Activated naive CD4-positive, alpha-beta T cell treated with anti-CD3 and anti-CD28 coated beads for 36 hours (primary cell): ENCODE measurements around the gene CAPS. TPM values are rescaled to one million over a fixed set of nuclear protein-coding genes. Genes with fewer than 3 reads are reported as not detected.

Source experiments
- CTCF ChIA-PET: fragments of 350-600 bp; sonication (Branson Sonifier 250); formaldehyde crosslinking; loops from one replicate; lab custom pipeline; 2021; ENCODE audit warnings: antibody characterized with exemption; lab: Charles Lee
- DNase-seq: peaks from one replicate; pipeline ENCODE4 v3.0.0-alpha.2; 2020
- H3K27ac Mint-ChIP-seq: one replicate; pipeline ENCODE4 v1.8.0; 2021; ENCODE audit warnings: mild to moderate bottlenecking, mixed read lengths
- H3K27me3 Mint-ChIP-seq: one replicate; pipeline ENCODE4 v1.8.0; 2021; ENCODE audit warnings: low read depth, mixed read lengths
- H3K36me3 Mint-ChIP-seq: one replicate; pipeline ENCODE4 v1.8.0; 2021; ENCODE audit warnings: low read depth, mixed read lengths
- H3K4me1 Mint-ChIP-seq: one replicate; pipeline ENCODE4 v1.8.0; 2021; ENCODE audit warnings: low read depth, mixed read lengths
- H3K4me3 Mint-ChIP-seq: one replicate; pipeline ENCODE4 v1.8.0; 2021; ENCODE audit warnings: mild to moderate bottlenecking, moderate library complexity, mixed read lengths
- H3K9me3 Mint-ChIP-seq: one replicate; pipeline ENCODE4 v1.8.0; 2021; ENCODE audit warnings: mixed read lengths
- intact Hi-C: fragments of 100-400 bp; cut with micrococcal nuclease; formaldehyde crosslinking; loops from one replicate; pipeline ENCODE4 v1.15.1; 2023
- total RNA-seq, 2 experiments: library from RNA; stranded (reverse); gene quantifications; one replicate each; pipeline ENCODE4 v1.2.3, GENCODE V29; 2021

CAPS gene
- total RNA-seq, 2 experiments from 2014 or later = 2.1 to 2.8 TPM

DNA sequence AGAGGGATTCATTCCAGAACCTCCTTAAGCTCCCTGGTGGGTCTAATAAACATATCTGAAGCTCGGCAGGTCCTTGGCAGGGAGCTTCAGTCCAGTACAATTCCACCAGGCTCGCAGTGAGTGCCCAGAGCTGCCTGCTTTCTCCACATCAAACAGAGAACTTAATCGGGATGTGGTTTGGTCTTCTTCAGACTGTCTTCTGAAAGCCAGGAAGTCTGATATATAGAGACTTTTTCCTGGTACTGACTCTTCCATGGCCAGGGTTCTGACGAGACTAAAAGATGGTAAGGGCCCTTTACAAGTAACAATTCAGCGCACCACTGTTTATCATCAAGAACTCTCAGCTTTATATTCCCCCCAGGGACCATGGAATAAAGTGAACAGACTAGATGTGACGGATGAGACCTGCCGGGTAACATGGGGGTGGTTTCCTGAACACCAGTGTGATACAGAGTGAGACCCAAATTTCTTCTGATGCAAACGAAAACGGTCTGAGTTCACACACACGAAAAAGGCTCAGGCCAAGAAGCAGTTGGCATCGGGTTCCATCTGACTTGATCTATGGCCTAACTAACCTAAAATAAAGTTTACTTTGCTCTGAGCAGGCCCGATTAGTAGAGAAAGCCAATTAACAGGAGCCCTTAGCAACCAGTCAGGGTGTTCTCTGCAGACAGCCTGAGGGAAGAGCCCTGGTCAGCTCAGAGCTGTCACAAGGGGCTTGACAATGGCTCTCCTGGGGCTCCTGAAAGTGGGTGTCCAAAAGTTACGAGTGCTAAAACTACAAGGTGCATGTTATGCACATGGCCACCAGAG is 34.9 kb downstream of the CAPS start:
- Mint-ChIP-seq H3K36me3 (peaks cover 28% of the 10 kb centered on the region), H3K9me3 (no peaks in the 10 kb centered on the region), H3K27me3 (no peaks in the 10 kb centered on the region), H3K4me1 (peaks cover 91% of the 10 kb centered on the region), H3K4me3 (peak overlapping the region; percentile 71), H3K27ac (peak overlapping the region; percentile 96)
- peak; percentile 56 for DNase-seq
- intact Hi-C loops = loop anchor here (1.0 to 2.0 kb wide), 2 partner anchors 14 to 45 kb away; partner anchors contain the start of gene VMAC
- CTCF ChIA-PET = interaction anchor here (0.5 to 6.2 kb wide), 8 partner anchors 18 to 1138 kb away, joined by 3 to 48 read pairs (median 4); no protein-coding TSS in a partner anchor

DNA sequence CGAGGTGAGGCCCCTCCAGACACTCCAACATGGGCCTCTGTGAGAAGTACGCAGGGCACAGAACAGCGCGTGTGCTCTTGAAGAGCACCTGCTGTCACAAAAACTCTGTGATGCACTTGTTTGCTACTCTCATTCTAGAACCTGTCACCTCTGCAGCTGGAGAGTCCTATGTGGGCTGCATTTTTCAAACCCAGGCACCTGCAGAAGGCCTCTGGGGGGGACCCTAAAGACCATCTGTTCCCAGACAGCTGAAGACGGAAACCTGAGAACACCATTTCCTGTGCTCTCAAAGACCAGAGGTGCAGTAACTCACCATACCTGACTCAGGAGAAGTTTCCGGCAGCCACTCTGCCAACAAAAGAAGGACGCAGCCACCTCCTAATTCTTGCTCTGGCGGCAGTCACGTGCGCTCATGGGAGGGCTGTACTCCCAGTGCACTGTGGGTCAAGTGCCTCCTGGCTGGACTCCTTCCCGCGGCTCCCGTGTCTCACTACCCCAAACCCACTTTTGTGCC is 35.8 kb downstream of the CAPS start:
- Mint-ChIP-seq H3K27me3 (no peaks in the 10 kb centered on the region), H3K9me3 (no peaks in the 10 kb centered on the region), H3K27ac (peak overlapping the region; percentile 96), H3K4me3 (peak overlapping the region; percentile 71), H3K36me3 (peaks cover 32% of the 10 kb centered on the region), H3K4me1 (peaks cover 91% of the 10 kb centered on the region)
- intact Hi-C loops = loop anchor here (1.0 to 5.0 kb wide), 4 partner anchors 13 to 123 kb away; partner anchors contain the start of gene VMAC
- peak; percentile 78 for DNase-seq
- CTCF ChIA-PET = interaction anchor here (0.7 to 6.2 kb wide), 5 partner anchors 12 to 29 kb away, joined by 3 to 48 read pairs (median 4); no protein-coding TSS in a partner anchor

DNA sequence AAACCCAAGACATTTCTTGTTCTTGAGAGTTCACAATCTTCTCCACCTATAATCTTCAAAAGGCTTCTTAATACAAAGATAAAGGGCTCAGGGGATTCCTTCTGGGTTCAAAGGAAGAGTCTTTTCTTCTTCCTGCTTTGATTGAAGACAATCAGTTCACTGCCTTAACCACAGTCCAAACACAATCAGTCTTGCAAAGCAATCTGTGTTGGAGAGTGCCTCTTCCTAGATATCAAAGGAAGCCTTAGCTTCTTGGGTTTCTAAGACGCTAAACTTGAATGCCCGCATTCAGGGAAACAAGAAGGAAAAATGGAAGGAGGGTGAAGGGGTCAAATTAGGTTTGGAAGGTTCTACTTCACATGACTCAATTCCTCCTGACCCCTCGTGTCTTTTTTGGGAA is 36.7 kb downstream of the CAPS start:
- Mint-ChIP-seq H3K36me3 (peaks cover 34% of the 10 kb centered on the region), H3K4me1 (peaks cover 92% of the 10 kb centered on the region), H3K4me3 (no peak overlapping the region), H3K27ac (peak overlapping the region; percentile 96), H3K27me3 (no peaks in the 10 kb centered on the region), H3K9me3 (no peaks in the 10 kb centered on the region)
- no peak for DNase-seq
- intact Hi-C loops = loop anchor here (1.0 to 5.0 kb wide), 2 partner anchors 25 to 123 kb away; no protein-coding TSS in a partner anchor
- CTCF ChIA-PET = interaction anchor here (0.7 to 6.2 kb wide), 4 partner anchors 11 to 33 kb away, joined by 3 to 48 read pairs (median 4); no protein-coding TSS in a partner anchor

DNA sequence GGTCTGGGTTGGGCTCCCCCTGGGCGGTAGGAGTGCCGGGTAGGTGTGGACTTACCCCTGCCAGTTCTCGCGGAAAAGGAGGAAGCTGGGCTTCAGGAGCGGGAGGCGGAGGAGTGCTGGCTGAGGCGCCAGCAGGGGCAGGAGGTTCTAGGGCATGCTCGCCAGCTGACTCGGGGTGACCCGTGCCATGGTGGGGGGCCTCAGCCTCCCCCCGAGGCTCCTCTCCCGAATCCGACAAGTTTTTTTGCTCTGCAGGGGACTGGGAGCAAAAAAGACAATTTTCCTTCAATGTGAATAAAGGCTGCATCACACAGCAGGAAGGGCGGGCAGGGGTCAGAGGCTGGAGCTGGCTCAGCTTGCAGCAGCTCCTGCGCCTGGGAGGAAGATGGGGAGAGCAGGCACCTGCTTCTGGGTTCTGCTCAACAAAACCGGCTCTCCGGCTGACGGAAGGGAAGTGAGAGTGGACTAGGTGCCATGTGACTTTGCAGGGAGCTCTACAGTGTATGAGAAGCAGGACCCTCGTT is 37.3 kb downstream of the CAPS start:
- intact Hi-C loops = loop anchor here (5.0 kb wide), 1 partner anchor 124 kb away; no protein-coding TSS in a partner anchor
- Mint-ChIP-seq H3K27ac (peak overlapping the region; percentile 87), H3K27me3 (no peaks in the 10 kb centered on the region), H3K4me3 (no peak overlapping the region), H3K4me1 (peaks cover 92% of the 10 kb centered on the region), H3K9me3 (no peaks in the 10 kb centered on the region), H3K36me3 (peaks cover 32% of the 10 kb centered on the region)
- CTCF ChIA-PET = interaction anchor here (1.0 to 6.2 kb wide), 4 partner anchors 16 to 147 kb away, joined by 3 to 48 read pairs (median 4); no protein-coding TSS in a partner anchor
- no peak for DNase-seq

DNA sequence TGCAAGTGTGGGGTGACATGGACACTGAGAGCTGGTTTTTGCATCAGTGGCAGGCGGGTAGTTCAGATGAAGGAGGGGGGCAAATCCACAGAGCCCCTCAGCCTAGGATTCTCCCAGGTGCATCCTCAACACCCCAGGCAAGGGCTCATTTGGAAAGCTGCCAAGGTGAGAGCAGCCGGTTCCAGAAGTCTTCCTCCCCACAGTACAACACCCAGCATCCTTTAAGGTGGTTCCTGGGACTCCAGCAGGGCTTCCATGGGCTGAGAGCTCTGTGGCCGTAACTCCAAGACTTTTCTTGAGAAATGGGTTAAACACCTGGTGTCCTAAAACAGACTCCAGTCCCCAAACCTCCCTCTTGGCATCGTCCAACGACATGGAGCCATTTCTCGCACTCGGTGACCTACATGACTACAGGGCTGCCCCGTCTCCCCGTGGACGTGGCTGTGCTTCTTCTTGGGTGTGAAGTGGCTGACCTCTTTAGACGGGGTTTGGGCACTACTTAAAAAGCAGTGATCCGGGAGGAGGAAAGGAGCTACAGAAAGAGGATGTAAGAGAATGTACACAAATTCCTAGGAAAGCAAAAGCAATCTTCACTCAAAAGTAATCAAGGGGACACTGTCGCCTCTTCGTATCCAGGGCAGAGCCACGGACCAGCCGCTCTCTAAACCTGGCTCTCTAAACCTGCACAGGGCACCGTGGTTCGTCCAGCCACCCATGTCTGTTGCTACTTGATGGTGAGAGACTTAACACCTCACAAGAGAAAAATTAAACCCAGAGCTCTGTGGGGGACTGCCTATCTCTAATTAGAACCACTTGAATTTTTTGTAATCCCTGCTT is 38.4 kb downstream of the CAPS start:
- Mint-ChIP-seq H3K27me3 (no peaks in the 10 kb centered on the region), H3K27ac (peak overlapping the region; percentile 87), H3K9me3 (no peaks in the 10 kb centered on the region), H3K36me3 (peaks cover 32% of the 10 kb centered on the region), H3K4me1 (peaks cover 96% of the 10 kb centered on the region), H3K4me3 (no peak overlapping the region)
- intact Hi-C loops = loop anchor here (1.0 to 5.0 kb wide), 2 partner anchors 10 to 125 kb away; no protein-coding TSS in a partner anchor
- CTCF ChIA-PET = interaction anchor here (1.1 to 6.2 kb wide), 3 partner anchors 15 to 148 kb away, joined by 4 to 48 read pairs (median 4); no protein-coding TSS in a partner anchor
- DNase-seq = no peak

DNA sequence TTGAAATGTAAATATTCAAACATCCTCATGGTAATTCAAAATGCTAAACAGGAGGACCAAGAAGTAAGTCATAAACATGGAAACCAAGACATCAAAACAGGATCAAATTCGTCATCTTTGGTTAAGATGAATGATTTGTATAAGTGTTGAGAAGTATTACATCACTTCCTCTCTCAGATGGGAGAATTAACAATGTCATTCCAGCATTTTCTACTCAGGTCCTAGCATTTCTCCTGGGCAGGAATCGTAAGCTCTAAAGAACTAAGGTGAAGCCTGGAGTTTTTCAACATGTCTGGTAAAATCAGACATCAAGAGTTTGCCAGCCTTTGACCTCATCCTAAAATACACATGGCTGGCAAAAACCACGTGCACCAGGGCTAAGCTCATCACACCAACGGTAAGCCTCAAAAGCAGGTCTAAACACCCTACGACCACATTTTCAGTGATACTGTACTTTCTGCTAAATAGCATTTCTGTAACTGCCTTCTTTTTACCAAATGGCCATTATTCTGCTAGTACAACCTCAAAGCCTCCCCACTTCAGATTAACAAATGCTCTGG is 39.1 kb downstream of the CAPS start:
- H3K27ac Mint-ChIP-seq = peak overlapping the region; percentile 87
- H3K4me3 Mint-ChIP-seq = peak overlapping the region; percentile 36
- peaks cover 31% of the 10 kb centered on the region for H3K36me3 Mint-ChIP-seq
- H3K4me1 Mint-ChIP-seq = peaks cover 94% of the 10 kb centered on the region
- CTCF ChIA-PET = interaction anchor here (6.2 kb wide), 1 partner anchor 14 kb away, joined by 48 read pairs; no protein-coding TSS in a partner anchor
- no peaks in the 10 kb centered on the region for H3K27me3 Mint-ChIP-seq
- intact Hi-C loops = loop anchor here (1.0 to 5.0 kb wide), 2 partner anchors 9 to 126 kb away; no protein-coding TSS in a partner anchor
- peak; percentile 31 for DNase-seq
- no peaks in the 10 kb centered on the region for H3K9me3 Mint-ChIP-seq

DNA sequence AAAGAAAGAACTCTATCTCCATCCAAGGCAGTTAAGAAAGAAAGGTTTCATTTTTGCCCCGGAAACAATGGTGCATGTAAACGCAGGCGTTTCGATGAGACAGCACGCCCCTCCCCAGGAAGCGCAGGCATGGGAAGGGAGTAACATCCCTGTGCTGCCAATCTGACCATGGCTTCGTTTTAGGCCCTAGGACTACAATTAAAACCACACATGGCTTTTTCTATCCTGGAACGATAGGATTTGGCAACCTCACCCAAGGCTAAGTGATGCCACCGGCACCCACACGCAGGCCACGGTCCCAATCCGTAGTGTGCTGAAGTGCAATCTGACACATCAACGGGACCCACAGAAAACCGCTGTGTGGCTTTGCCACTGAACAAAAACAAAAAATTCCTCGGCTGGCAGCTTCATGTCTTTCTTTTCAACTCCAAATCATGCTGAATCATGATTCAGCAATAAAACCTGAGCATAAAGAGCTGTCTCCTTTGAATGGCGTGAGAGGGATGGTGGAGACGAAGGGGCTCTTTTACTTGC is 39.7 kb downstream of the CAPS start:
- H3K4me3 Mint-ChIP-seq = peak overlapping the region; percentile 36
- CTCF ChIA-PET = interaction anchor here (6.2 kb wide), 1 partner anchor 14 kb away, joined by 48 read pairs; no protein-coding TSS in a partner anchor
- peak overlapping the region; percentile 87 for H3K27ac Mint-ChIP-seq
- peaks cover 30% of the 10 kb centered on the region for H3K36me3 Mint-ChIP-seq
- intact Hi-C loops = loop anchor here (1.0 to 5.0 kb wide), 2 partner anchors 9 to 126 kb away; no protein-coding TSS in a partner anchor
- DNase-seq = peak; percentile 63
- H3K9me3 Mint-ChIP-seq = no peaks in the 10 kb centered on the region
- H3K4me1 Mint-ChIP-seq = peaks cover 92% of the 10 kb centered on the region
- H3K27me3 Mint-ChIP-seq = no peaks in the 10 kb centered on the region

DNA sequence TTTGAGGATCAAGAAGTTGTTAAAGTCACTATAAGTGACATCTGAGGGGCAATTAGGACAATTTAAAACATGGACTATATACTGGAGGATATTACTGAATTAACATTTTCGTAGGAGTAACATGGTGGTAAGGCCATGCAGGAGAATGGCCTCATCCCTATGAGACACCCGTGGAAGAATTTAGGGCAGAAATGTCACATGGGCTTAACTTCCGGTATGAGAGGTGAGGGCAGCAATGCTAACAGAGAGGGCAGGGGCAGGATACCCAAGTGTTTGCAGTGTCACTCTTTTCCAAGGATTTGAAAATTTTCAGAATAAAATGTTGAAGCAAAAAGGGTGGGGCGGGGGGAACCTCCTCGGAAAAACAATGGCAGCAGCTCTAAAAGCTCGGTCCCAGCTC is 40.2 kb downstream of the CAPS start:
- no peaks in the 10 kb centered on the region for H3K27me3 Mint-ChIP-seq
- H3K27ac Mint-ChIP-seq = peak overlapping the region; percentile 87
- DNase-seq = no peak
- H3K4me1 Mint-ChIP-seq = peaks cover 92% of the 10 kb centered on the region
- intact Hi-C loops = loop anchor here (5.0 kb wide), 1 partner anchor 127 kb away; no protein-coding TSS in a partner anchor
- CTCF ChIA-PET = interaction anchor here (1.4 kb wide), 2 partner anchors 21 to 150 kb away, joined by 3 to 4 read pairs; no protein-coding TSS in a partner anchor
- H3K9me3 Mint-ChIP-seq = no peaks in the 10 kb centered on the region
- H3K36me3 Mint-ChIP-seq = peaks cover 30% of the 10 kb centered on the region
- H3K4me3 Mint-ChIP-seq = peak overlapping the region; percentile 36

DNA sequence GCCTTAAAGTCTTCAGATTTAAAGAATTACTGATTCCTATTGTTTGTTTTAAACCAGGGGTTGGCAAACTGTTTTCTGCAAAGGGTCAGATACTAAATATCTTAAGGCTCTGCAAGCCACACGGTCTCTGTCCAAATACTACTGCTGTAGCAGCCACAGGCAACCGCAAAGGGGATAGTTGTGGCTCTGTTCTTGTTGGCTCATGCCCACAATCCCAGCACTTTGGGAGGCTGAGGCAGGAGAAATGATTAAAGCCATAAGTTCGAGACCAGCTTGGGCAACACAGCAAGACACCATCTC is 41.5 kb downstream of the CAPS start:
- intact Hi-C loops = no loop called here
- DNase-seq = no peak
- CTCF ChIA-PET = interaction anchor here (1.4 to 2.3 kb wide), 3 partner anchors 13 to 151 kb away, joined by 3 to 14 read pairs (median 4); no protein-coding TSS in a partner anchor
- Mint-ChIP-seq H3K36me3 (peaks cover 20% of the 10 kb centered on the region), H3K4me3 (no peak overlapping the region), H3K27ac (peak overlapping the region; percentile 27), H3K4me1 (peaks cover 92% of the 10 kb centered on the region), H3K27me3 (no peaks in the 10 kb centered on the region), H3K9me3 (no peaks in the 10 kb centered on the region)

DNA sequence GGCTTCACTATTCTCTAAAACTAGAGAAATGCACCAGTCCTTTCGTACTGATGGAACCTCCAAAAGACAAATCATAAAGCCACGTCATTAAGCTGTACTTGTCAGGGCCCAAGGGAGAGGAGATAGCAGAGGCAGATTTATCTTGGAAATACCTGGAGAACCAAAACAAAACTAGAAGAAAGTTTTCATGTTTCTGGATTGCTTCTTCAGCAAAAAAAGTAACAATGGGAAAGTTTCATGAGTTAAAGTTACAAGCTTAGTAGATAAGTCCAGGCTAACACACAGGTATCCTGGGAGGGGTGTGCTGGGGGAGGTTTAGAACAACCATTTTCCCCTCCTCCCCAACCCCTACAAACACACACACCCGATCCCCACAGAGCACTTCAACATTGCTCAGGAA is 42.3 kb downstream of the CAPS start:
- no peaks in the 10 kb centered on the region for H3K27me3 Mint-ChIP-seq
- H3K27ac Mint-ChIP-seq = no peak overlapping the region
- CTCF ChIA-PET = interaction anchor here (2.3 kb wide), 1 partner anchor 12 kb away, joined by 14 read pairs; no protein-coding TSS in a partner anchor
- peaks cover 15% of the 10 kb centered on the region for H3K36me3 Mint-ChIP-seq
- DNase-seq = no peak
- no peaks in the 10 kb centered on the region for H3K9me3 Mint-ChIP-seq
- no peak overlapping the region for H3K4me3 Mint-ChIP-seq
- intact Hi-C loops = no loop called here
- H3K4me1 Mint-ChIP-seq = peaks cover 92% of the 10 kb centered on the region

DNA sequence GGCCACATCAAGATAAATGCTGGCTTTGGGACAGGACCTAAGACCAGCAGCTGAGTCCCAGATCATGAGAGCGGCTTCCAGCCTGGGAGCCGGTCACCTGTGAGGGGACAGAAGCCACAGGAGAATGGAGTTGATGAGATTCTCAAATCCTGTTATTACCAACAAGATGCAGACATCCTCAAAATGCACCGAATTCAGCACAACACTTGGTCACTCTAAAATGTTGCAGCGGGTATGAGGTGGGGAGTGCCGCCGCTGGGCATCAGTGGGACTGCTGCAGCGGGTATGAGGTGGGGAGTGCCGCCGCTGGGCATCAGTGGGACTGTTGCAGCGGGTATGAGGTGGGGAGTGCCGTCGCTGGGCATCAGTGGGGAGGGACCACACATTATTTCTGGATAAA is 42.7 kb downstream of the CAPS start:
- no peak for DNase-seq
- no peak overlapping the region for H3K27ac Mint-ChIP-seq
- H3K36me3 Mint-ChIP-seq = peaks cover 15% of the 10 kb centered on the region
- no peak overlapping the region for H3K4me3 Mint-ChIP-seq
- CTCF ChIA-PET = interaction anchor here (2.3 kb wide), 1 partner anchor 11 kb away, joined by 14 read pairs; no protein-coding TSS in a partner anchor
- H3K27me3 Mint-ChIP-seq = no peaks in the 10 kb centered on the region
- intact Hi-C loops = no loop called here
- no peaks in the 10 kb centered on the region for H3K9me3 Mint-ChIP-seq
- peaks cover 92% of the 10 kb centered on the region for H3K4me1 Mint-ChIP-seq
